B cell (primary cell): ENCODE data around the gene DLX1. TPM values are rescaled to one million over a fixed set of nuclear protein-coding genes. Genes with fewer than 3 reads are reported as not detected.
A peak's percentile ranks its signal among the peaks of the same experiment; 100 is the strongest.

Experiments
- ATAC-seq: fragments of 200-7000 bp; cut with Tn5 transposase; one replicate; pipeline ENCODE4 v1.10.0; 2021; ENCODE audit warnings: low read depth, mild to moderate bottlenecking, moderate number of reproducible peaks, moderate library complexity
- CTCF ChIA-PET: fragments of 350-600 bp; sonication (Branson Sonifier 250); formaldehyde crosslinking; loops from one replicate; lab custom pipeline; 2021; ENCODE audit warnings: antibody characterized with exemption, inconsistent platforms; lab: Charles Lee
- POLR2A ChIA-PET: fragments of 350-600 bp; sonication (Branson Sonifier 250); formaldehyde crosslinking; loops from one replicate; lab custom pipeline; 2021; ENCODE audit warnings: antibody characterized with exemption; lab: Charles Lee
- DNase-seq: peaks from one replicate; pipeline ENCODE4 v3.0.0; 2013
- H2AFZ ChIP-seq: 2 replicates; pipeline ENCODE4 v1.6.1; 2012; ENCODE audit warnings: mild to moderate bottlenecking, low read depth, low read length; ENCODE audit not compliant: insufficient read depth, poor library complexity, severe bottlenecking
- H3K27ac ChIP-seq, 2 donors: 1 replicate in 1 of 2; 2 replicates in 1 of 2; pipeline ENCODE4 v1.5.1; 2012 to 2013; ENCODE audit warnings: low read length in 2 of 2, mild to moderate bottlenecking in 2 of 2, moderate library complexity in 1 of 2
- H3K27me3 ChIP-seq, 4 experiments: fragments of 200-600 bp in 1 of 4; sonication (generic) in 1 of 4; replicated peaks in 1 of 4; 1 replicate in 2 of 4; 2 replicates in 2 of 4; pipeline versions ENCODE4 v1.6.1 to v1.7.0; 2013 to 2016; ENCODE audit warnings: low read length in 3 of 4, mild to moderate bottlenecking in 2 of 4, mixed read lengths in 1 of 4, moderate library complexity in 1 of 4; ENCODE audit not compliant: insufficient read depth in 4 of 4, control insufficient read depth in 3 of 4; ENCODE audit errors: control extremely low read depth in 1 of 4
- H3K36me3 ChIP-seq, 2 experiments: replicated peaks in 1 of 2; 1 replicate in 1 of 2; 2 replicates in 1 of 2; pipeline versions ENCODE4 v1.6.1 to v1.7.1; 2013; ENCODE audit warnings: low read length in 1 of 2; ENCODE audit not compliant: insufficient read depth in 2 of 2, control insufficient read depth in 1 of 2; ENCODE audit errors: control extremely low read depth in 1 of 2, extremely low read depth in 1 of 2
- H3K4me1 ChIP-seq, 2 donors: fragments of 200-600 bp in 1 of 2; sonication (generic) in 1 of 2; 1 replicate in 1 of 2; 2 replicates in 1 of 2; pipeline versions ENCODE4 v1.5.1 to v1.6.1; 2013 to 2017; ENCODE audit warnings: low read length in 2 of 2; ENCODE audit not compliant: control insufficient read depth in 2 of 2, insufficient read depth in 2 of 2
- H3K4me2 ChIP-seq: replicated peaks from 2 replicates; pipeline ENCODE3; 2012; ENCODE audit warnings: mild to moderate bottlenecking, low read depth, low read length; ENCODE audit not compliant: poor library complexity, severe bottlenecking
- H3K4me3 ChIP-seq, 5 experiments: fragments of 200-600 bp in 1 of 5; sonication (generic) in 1 of 5; 1 replicate in 3 of 5; 2 replicates in 2 of 5; pipeline versions ENCODE4 v1.5.1 to v1.7.0; 2011 to 2016; ENCODE audit warnings: low read length in 4 of 5, mild to moderate bottlenecking in 4 of 5, low read depth in 2 of 5, control low read depth in 1 of 5, moderate library complexity in 1 of 5; ENCODE audit not compliant: insufficient read depth in 1 of 5; ENCODE audit errors: control extremely low read depth in 1 of 5, extremely low read depth in 1 of 5
- H3K79me2 ChIP-seq: fragments of 200-600 bp; sonication (generic); one replicate; pipeline ENCODE4 v1.6.0; 2016; ENCODE audit warnings: low read length; ENCODE audit not compliant: control insufficient read depth, insufficient read depth
- H3K9ac ChIP-seq: fragments of 200-600 bp; sonication (generic); 2 replicates; pipeline ENCODE4 v1.6.1; 2017; ENCODE audit warnings: mild to moderate bottlenecking, low read length, moderate library complexity
- H3K9me3 ChIP-seq, 3 donors: one replicate each; pipeline versions ENCODE4 v1.6.1 to v1.7.1; 2013; ENCODE audit warnings: low read length in 2 of 3; ENCODE audit not compliant: control insufficient read depth in 2 of 3, insufficient read depth in 1 of 3; ENCODE audit errors: control extremely low read depth in 1 of 3
- H4K20me1 ChIP-seq: 2 replicates; pipeline ENCODE4 v1.6.0; 2012; ENCODE audit warnings: mild to moderate bottlenecking, low read length; ENCODE audit not compliant: insufficient read depth, control insufficient read depth, poor library complexity, severe bottlenecking
- H3K27ac Mint-ChIP-seq: one replicate; pipeline ENCODE4 v1.8.0; 2021; ENCODE audit warnings: mixed read lengths
- H3K27me3 Mint-ChIP-seq: one replicate; pipeline ENCODE4 v1.8.0; 2021; ENCODE audit warnings: mixed read lengths
- H3K4me1 Mint-ChIP-seq: one replicate; pipeline ENCODE4 v1.8.0; 2021; ENCODE audit warnings: mixed read lengths
- H3K4me3 Mint-ChIP-seq: one replicate; pipeline ENCODE4 v1.8.0; 2021; ENCODE audit warnings: mixed read lengths
- H3K9me3 Mint-ChIP-seq: one replicate; pipeline ENCODE4 v1.8.0; 2022; ENCODE audit warnings: mixed read lengths; ENCODE audit not compliant: insufficient read depth
- CTCF ChIP-seq: fragments of 200-600 bp; IDR thresholded peaks from one replicate; pipeline ENCODE4 v1.8.0; 2022; ENCODE audit warnings: antibody characterized with exemption, mild to moderate bottlenecking
- EZH2 ChIP-seq: IDR thresholded peaks from 2 replicates; pipeline ENCODE4 v1.6.1; 2012; ENCODE audit warnings: borderline replicate concordance, low read depth, mild to moderate bottlenecking, moderate library complexity, low read length; ENCODE audit not compliant: insufficient read depth, poor library complexity, severe bottlenecking
- WGBS: methylation state at CpG from one replicate; pipeline ENCODE4 v1.1.5; 2013; ENCODE audit warnings: missing lambda C conversion rate; ENCODE audit not compliant: insufficient coverage; 5-methylcytosine and 5-hydroxymethylcytosine counted together
- intact Hi-C: fragments of 100-400 bp; cut with micrococcal nuclease; formaldehyde crosslinking; loops from one replicate; pipeline ENCODE4 v1.10.0; 2022
- polyA plus RNA-seq: library from polyadenylated mRNA; depleted of rRNA; stranded (reverse); fragments of >200 nt; gene quantifications from 2 replicates; pipeline ENCODE4 v1.2.3, GENCODE V29; 2012
- total RNA-seq, 2 donors: library from RNA; stranded (reverse); fragments of 120-200 nt in 1 of 2; gene quantifications; 1 replicate in 1 of 2; 2 replicates in 1 of 2; pipeline versions ENCODE4 v1.2.3 to v1.2.4, GENCODE V29; 2013 to 2022

DLX1 gene
- total and polyA plus RNA-seq, 2 donors (not counting 1 experiment from before 2014, with no cell fraction given), result not detected

GRCh38 chr2:172100935-172101820 is 15.9 kb downstream of the DLX1 start:
- TF ChIP-seq CTCF (no peak), EZH2 (peak; percentile 12)
- Histone ChIP-seq H3K27ac (no peak overlapping the region), H3K27me3 (peaks cover 4 to 100% (median 93%) of the 10 kb centered on the region in 4 experiments), H3K4me1 (peaks cover 68 to 91% of the 10 kb centered on the region in 2 donors), H3K79me2 (no peaks in the 10 kb centered on the region), H3K4me3 (no peak overlapping the region), H3K36me3 (no peaks in the 10 kb centered on the region), H4K20me1 (peaks cover 15% of the 10 kb centered on the region), H3K9me3 (peaks cover 0 to 89% (median 9%) of the 10 kb centered on the region in 3 donors), H2AFZ (peak overlapping the region; percentile 63), H3K4me2 (peak overlapping the region; percentile 81), H3K9ac (peak overlapping the region; percentile 60)
- ChIA-PET CTCF (interaction anchor here (2.2 to 7.3 kb wide), 2 partner anchors 14 to 397 kb away, joined by 4 to 58 read pairs; partner anchors contain the start of gene DLX1), POLR2A (no interaction called here)
- intact Hi-C loops, result loop anchor here (5.0 to 10.0 kb wide), 4 partner anchors 179 to 529 kb away; partner anchors contain the start of genes HAT1 and PDK1
- H3K27me3 Mint-ChIP-seq, result peaks cover 56% of the 10 kb centered on the region
- DNase-seq (no peak), ATAC-seq (no peak)
- no peaks in the 10 kb centered on the region for H3K9me3 Mint-ChIP-seq
- peak overlapping the region; percentile 72 for H3K4me3 Mint-ChIP-seq
- peaks cover 45% of the 10 kb centered on the region for H3K4me1 Mint-ChIP-seq
- peak overlapping the region; percentile 50 for H3K27ac Mint-ChIP-seq
- WGBS, result 8% methylated on average over 50 of the region's 54 CpGs
